HG02623 (cell line): ENCODE measurements around the gene COX4I2.

Experiments used
- ATAC-seq: cut with Tn5 transposase; IDR thresholded peaks from one replicate; pipeline ENCODE4 v1.9.1; 2021; ENCODE audit warnings: moderate library complexity; ENCODE audit not compliant: unreplicated experiment

Gene COX4I2

DNA sequence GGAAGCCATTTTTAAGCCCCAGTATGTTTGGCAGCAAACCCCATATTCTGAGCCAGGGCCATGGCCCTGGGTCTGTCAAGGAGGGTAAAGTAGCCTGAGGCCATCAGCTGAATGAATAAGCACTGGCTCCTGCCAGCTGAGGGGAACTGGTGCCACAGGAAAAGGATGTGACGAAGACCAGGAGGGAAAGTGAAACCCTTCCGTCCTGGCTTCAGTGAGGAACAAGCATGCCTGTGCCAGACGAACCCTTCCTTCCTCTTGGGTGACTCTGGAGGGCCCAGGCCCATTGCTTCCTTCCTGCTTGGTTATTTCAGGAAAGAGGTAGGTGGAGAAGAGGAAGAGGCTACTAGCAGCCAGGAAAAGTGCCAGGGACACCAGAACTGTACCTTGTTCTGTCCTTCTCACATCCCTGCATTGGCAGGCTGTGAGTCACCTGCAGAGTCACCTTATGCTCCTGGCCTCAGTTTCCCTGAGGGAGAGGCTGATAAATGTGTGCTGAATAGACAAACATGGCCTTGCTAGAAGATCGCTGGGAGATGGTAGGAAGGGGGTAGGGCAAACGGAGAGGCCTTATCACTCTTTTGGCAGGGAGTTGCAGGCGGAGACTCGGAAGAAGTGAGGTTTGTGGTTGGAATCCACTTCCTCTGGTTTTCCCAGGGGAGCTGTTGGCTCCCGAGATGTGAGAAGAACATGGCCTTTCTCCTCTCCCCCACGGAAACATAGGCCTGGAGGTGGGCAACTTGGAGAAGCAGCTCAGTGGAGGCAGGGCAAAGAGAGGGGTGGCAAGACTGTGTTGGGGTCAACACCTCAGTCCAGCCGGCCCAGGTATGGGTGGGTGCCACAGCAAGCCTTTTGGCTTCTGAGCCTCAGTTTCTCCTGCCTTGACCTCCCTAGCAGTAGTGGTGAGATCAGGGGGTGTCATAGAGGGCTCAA, 37.4 kb downstream of the COX4I2 start:
- ATAC-seq, result peak; percentile 71

DNA sequence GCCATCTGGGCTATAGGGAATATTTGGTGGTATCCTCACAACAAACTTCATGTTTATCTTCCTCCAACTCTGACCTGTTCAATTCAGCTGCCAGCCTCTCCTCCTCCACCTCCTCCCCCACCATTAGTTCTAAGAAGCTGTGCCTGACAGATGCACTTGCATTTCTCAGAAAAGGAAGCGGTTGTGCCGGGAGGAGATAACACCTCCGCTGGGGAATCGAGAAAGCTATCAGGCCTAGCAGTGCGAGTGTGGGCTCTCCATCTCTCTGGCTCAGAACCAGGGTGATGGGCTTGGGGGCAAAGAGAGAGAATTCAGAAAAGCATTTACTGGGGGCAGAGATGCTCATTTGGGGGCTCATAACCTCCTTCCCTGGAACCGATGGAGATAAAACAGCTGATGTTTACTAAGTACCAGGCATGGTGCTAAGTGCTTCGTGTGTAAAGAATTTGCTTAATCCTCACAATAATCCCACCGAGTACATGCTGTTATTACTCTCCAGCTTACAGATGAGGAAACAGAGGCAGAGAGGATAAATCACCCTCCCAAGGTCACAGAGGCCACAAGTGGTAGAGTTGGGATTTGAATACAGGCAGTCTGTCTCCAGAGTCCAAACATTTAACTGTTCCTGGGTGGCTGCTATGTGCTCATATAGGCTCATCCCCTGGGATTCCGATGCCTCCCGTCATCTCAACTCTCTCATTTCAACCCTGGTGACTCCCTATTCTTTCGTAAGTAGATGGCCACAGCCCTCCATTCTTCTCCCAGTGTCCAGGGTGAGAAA, 38.3 kb downstream of the COX4I2 start:
- ATAC-seq, result peak; percentile 40

DNA sequence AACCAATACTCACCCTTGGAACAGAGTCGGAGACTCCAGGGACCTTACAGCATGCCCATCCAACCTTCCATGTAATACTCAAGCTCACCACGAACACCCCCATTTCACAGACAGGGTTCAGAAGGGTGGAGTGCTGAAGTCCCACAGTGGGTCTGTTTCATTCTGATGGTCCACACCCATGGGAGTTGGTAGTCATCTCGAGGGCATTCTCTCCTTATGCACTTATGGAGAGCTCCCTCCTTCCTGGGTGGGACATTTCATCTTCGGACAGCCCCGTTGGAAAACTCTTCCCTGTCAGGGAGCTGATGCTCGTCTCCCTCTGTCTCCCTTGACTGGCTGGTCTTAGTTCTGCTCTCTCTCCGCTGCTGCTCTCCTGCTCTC, 38.9 kb downstream of the COX4I2 start:
- ATAC-seq, result no peak

DNA sequence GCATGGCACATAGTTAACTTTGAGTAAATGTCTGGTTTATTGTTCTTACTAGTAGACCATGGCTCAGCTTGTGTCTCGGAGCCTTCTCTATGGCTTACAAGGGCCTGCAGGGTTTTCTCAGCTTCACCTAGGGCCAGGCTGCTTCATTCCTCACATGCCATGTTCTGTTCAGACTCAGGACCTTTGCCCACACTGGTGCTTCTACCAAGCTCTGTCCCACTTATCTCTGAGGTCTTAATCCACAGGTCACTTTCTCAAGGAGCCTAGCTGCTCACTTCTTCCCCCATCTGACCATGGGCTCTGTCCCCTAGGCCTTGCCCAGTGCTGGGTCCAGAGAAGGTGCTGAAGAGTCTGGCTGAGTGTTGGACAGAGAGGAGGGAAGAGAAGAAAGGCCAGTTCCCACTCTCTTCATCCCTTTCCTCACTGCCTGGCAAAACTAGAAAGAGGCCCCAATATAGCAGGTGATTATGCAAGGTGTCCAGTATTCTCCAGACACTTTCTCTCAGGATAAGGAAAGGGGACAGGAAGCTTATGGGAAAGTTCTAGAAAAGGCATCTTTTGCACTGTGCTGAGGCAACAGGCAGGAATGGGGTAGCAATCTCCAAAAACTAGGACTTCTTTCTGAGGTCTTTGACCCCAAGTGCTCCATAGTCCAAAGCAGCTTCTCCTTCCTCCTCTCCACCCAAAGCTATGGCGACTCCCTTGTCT, 40.0 kb downstream of the COX4I2 start:
- ATAC-seq, result no peak

DNA sequence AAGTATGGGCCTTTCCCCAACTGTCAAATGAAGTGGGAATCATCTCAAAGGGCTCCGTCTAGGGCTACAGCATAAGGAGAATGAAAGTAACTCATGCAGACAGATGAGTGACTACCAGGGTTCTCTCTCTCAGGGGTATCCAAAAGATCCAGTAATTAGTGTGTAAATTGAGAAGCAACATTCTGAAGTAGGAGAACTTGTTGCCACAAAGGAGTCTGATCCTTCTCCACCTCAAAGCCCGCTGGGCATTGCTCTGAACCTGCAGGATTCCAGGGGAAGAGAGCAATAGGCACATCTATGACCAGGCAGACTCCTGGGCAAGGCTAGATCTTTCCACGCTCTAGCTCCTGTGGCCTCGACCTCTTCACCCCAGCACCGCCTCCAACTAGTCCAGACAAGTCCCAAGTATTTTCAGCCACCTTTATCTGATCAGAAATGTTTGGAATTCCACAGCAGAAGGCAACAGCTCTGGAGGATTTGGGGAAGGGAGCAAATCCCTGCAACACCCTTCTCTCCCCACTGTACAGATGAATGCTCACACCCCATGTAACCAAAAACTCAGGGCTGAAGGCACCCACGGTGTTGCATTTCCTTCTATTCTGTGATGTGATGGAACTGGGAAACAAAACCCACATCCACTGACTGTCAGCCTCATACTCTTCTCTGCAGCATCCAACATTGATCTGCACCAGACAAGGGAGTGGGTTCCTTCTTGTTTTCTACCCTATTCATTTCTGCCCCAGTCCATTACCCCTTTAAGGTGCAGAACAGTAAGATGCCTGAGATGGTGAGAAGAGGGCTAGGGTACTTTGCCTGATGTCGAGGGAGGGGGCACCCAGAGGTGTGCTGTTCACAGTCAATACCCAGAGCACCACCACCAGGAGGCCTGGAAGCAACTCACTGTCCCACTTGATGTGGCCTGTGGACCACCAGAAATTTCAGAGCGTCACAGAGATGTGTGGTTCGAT, 41.0 kb downstream of the COX4I2 start:
- ATAC-seq, result no peak

DNA sequence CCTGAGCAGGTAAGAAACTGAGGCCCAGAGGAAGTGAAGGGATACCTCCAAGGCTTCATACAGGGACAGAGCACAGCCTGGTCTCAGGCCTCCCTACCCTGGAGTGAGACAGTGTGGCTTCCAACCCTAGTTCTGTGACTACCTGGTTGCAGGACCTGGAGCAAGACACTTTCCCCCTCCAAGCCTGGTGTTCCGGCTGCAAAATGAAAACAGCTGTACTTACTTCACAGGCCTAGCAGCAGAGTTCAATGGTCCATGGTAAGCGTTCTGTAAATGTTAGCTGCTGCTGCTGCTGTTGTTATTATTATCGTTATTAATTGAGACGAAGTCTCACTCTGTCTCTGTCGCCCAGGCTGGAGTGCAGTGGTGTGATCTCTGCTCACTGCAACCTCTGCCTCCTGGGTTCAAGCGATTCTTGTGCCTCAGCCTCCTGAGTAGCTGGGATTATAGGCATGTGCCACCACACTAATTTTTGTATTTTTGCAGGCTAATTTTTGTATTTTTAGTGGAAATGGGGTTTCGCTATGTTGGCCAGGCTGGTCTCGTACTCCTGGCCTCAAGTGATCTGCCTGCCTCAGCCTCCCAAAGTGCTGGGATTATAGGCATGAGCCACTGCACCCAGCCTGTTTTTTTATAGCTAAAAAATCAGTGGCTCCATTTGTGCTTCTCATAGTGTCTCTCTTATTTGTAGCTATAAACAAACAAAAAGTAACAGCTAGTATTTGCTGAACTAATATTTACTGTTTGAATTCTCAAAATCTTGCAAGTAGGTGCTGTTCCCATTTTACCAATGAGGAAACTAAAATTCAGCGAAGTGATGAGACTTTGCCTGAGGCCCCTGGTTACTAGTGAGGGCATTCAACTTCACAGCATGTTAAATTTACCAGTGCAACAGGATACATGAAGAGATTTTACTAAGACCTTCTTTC, 41.9 kb downstream of the COX4I2 start:
- ATAC-seq, result no peak

DNA sequence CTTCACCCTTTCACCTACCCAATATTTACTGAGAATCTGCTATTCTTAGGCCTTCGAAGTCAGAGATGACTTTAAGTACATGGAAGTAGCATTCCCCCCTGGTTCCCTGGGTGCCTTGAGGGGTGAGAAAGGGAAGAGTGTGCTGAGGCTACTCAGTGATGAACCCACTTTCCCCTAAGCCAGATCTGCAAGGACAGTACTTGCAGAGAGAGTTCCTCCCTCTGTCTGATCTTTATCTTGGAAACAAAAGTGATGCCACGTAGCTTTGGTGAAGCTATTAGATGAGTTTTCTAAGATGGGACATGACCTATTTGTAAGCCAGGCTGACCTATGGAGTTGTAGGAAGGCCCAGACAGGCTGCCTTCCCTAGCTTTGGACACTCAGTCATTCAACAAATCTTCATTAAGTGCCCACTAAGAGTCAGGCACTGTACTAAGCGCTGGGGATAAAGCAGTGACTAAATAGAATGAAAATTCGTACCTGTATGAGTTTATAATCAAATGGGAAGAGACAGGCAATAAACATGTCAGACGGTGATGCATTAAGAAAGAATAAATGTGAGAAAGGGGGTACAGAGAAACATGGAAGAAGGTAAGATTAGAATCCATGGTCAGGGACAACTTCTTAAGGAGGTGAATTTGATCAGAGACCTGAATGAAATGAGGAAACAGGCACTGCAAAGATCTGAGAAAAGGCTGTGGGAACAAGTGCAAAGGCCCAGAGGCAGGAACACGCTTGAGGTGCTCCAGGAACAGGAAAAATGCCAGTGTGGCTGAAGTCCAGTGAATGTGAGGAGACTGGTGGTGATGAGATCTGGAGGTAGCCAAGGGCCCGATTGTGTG, 42.8 kb downstream of the COX4I2 start:
- no peak for ATAC-seq

DNA sequence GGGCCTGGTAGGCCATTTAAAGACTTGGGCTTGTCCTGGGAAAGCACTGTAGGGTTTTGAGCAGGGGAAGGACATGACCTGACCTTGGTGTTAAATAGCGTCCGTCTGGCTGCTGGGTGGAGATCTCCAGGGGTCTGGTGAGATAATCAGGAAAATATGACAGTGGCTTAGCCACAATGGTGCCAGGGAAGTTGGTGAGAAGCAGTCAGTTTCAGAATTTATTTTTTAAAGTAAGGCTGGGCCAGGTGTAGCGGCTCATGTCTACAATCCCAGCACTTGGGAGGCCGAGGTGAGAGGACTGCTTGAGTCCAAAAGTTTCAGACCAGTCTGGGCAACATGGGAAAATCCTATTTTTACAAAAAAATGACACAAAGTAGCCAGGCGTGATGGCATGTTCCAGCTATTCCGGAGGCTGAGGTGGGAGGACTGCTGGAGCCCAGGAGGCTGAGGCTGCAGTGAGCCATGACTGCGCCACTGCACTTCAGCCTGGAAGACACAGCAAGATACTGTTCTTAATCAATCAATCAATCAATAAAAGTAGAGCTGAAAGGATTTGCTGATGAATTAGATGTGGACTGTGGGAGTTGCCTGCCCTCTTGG, 43.5 kb downstream of the COX4I2 start:
- ATAC-seq, result no peak

DNA sequence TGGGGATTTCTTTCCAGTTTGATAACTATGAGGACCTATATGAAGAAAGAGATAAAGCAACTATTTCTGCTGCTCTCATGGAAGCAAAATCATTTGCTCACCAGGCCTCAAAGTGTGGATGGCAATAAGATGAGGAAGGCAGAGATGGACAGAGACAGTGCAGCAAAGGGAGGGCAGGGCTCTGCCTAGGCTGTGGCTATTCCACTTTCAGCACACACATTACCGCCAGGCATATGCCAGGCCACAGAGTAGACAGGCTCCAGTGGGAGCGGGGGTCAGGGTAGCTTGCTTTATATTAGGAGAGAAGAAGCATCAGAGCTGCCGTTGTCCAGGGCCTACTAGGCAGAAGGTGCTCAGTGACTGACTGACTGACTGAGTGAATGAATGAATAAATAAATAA, 44.1 kb downstream of the COX4I2 start:
- no peak for ATAC-seq

DNA sequence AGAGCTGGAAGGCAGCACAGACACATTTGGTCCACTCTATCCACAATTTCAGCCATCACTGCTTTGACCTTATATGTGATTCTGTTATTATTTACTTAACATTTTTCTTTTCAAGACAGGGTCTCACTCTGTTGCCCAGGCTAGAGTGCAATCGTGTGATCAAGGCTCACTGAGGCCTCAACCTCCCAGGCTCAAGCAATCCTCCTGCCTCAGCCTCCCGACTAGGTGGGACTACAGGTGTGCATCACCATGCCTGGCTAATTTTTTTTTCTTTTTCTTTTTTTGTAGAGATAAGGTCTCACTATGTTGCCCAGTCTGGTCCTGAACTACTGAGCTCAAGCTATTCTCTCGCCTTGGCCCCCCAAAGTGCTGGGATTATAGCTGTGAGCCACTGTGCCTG, 44.6 kb downstream of the COX4I2 start:
- ATAC-seq, result no peak

DNA sequence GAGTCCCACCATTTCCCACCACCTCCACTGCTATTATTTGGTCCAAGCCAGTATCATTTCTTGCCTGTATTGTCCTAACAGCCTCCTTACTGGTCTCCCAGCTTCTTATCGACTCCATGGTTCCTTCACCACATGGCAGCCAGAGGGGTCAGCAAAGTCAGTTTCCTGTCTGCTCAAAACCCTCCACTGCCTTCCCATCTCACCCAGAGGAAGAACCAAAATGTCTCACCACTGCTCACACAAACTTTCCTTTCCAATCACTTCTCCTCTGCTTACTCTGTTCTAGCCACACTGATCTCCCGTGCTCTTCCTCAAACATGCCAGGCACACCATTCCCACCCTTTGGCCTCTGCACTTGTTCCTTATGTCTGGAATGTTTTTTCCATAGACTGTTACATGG, 45.2 kb downstream of the COX4I2 start:
- no peak for ATAC-seq

DNA sequence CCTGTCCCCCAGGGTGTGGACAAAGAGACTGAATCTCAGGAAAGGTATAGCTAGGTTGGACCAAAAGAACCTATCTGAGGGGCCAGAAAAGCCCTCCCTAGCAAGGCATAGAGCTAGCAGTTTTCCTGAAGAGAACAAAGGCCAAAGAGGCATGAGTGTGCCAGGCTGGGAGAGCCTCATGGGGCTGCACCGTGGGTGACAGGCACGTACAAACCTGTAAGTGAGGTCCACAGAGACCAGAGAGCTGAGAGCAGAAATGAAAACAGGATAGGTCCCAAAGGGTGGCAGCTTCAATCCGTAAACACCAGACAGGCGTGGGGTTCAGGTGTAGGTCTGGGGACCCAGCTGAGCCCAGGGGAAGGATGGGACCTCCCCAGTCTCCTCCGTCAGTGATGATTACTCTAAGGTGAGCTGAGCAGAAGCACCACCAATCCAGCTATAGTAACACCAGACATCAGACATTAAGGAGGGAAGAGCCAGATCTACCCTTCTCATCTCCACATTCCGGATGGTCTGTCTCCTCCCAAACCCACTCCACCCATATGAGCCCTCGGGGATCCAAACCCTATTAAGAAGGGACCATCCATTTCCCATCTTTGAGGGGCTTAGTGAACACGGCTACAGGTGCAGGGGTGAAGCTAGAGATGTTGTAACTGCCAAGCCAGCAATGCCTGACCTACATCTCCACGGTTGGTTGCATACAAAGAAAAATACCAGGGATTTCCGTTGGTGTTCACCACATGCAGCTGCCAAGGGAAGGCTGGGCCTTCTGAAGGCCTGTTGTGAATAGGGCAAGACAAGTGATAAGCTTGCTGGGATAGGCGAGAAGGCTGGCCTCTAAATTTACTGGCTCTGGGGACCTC, 46.7 kb downstream of the COX4I2 start:
- peak; percentile 44 for ATAC-seq

DNA sequence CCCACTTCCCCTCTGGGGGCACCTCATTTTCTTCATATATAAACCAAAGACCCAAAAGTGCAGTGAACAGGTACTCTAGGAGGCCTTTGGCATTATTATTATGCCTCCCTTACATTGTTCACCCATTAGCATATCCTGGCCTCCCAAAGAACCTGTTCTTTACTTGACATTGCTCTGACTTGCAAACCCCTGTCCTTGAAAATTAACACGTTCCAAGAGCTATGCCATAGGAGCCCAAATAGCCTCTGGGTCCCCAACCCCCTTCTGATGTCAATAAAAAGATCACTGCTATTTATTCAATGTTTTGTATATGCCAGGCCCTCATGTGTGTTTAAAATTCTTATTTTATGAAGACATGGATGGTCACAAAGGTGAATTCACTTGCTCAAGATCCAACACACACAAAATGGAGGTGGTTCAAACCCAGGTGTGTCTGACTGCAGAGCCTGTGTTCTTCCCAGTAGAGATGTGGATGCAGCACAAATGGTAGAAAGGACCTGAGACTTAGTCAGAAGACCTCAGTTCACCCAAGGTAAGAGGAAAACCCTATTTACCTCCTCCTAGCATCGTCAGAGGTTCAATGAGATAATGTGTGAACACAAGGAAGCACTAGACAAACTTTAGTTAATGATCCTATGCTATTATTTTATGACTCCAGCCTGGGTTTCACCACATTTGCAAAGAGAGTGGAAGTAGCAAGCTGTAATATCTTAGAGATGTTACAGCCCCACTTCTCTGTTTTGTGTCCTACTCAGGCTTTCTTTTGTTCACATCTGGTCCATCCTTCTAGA, 48.3 kb downstream of the COX4I2 start:
- peak; percentile 3 for ATAC-seq

DNA sequence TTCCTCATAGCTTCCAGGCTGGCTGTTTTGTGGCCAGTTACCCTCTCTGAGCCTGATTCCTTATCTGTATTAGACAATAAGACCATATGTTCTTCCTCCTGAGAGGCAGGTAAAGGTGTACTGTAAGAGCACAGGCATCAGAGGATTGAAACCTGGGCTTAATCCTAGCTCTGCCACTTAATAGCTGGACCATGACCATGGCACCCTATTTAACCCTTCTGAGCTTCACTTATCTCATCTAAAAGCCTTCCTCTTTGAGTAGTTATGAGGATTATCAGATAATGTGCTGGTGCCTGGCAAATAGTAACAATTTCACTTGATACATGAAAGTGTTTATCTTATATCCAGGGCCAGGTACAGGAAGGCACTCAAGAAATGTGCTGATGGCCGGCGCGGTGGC, 50.1 kb downstream of the COX4I2 start:
- ATAC-seq, result no peak

DNA sequence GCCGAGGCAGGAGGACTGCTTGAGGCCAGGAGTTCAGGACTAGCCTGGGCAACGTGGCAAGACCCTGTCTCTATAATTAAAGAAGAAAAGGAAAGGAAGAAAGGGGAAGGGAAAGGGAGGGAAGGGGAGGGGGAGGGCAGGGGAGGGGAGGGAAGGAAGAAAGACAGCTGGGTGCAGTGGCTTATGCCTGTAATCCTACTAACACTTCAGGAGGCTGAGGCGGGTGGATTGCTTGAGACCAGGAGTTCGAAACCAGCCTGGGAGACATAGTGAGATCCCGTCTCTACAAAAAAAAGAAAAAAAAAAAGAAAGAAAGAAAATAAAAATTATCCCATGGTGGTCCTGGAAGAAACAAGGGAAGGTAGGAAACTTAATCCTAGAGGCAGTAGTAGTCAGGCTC, 51.4 kb downstream of the COX4I2 start:
- ATAC-seq, result no peak

DNA sequence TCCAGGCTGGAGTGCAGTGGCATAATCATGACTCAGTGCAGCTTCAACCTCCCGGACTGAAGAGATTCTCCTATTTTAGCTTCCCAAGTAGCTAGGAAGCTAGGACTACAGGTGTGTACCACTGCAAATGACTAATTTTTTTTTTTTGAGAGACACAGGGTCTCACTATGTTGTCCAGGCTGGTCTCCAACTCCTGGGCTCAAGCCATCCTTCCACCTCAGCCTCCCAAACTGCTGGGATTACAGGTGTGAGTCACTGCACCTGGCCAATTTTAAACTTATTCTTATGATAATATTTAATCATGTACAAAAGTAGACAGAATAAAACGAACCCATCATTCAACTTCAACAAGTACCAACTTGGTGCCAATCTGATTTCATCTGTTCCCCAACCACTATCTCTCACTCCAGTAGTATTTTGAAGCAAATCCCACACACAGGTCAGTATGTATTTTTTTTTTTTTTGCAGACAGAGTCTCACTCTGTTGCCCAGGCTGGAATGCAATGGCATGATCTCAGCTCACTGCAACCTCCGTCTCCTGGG, 52.5 kb downstream of the COX4I2 start:
- no peak for ATAC-seq
